HEK293 (cell line): Measurements from ENCODE around the gene ZNF223.

ENCODE experiments used
- BCL11B ChIP-seq: fragments of 450-650 bp; formaldehyde crosslinking; IDR thresholded peaks from 2 replicates; pipeline ENCODE4 v1.5.1; 2016; ENCODE audit warnings: low read depth, missing biosample characterization, missing genetic modification characterization
- GFI1B ChIP-seq: fragments of 450-650 bp; formaldehyde crosslinking; IDR thresholded peaks from 2 replicates; pipeline ENCODE4 v1.5.1; 2016; ENCODE audit warnings: missing biosample characterization, missing genetic modification characterization
- IKZF3 ChIP-seq: fragments of 450-650 bp; IDR thresholded peaks from 2 replicates; pipeline ENCODE4 v1.5.0; 2018; ENCODE audit warnings: missing biosample characterization, mild to moderate bottlenecking, missing genetic modification characterization, moderate library complexity
- KLF16 ChIP-seq: fragments of 450-650 bp; formaldehyde crosslinking; IDR thresholded peaks from 2 replicates; pipeline ENCODE4 v1.5.1; 2017; ENCODE audit warnings: missing biosample characterization, missing genetic modification characterization
- PRDM1 ChIP-seq: fragments of 450-650 bp; formaldehyde crosslinking; IDR thresholded peaks from 2 replicates; pipeline ENCODE4; 2016; ENCODE audit warnings: missing biosample characterization, missing genetic modification characterization
- PRDM10 ChIP-seq: fragments of 450-650 bp; formaldehyde crosslinking; IDR thresholded peaks from 2 replicates; pipeline ENCODE4 v1.5.1; 2016; ENCODE audit warnings: missing biosample characterization, missing genetic modification characterization
- PRDM4 ChIP-seq: fragments of 450-650 bp; formaldehyde crosslinking; IDR thresholded peaks from 2 replicates; pipeline ENCODE4 v1.5.1; 2017; ENCODE audit warnings: missing biosample characterization, missing genetic modification characterization
- RBAK ChIP-seq: fragments of 450-650 bp; formaldehyde crosslinking; IDR thresholded peaks from 2 replicates; pipeline ENCODE4 v1.5.1; 2016; ENCODE audit warnings: missing biosample characterization, missing genetic modification characterization
- SCRT2 ChIP-seq: fragments of 450-650 bp; formaldehyde crosslinking; IDR thresholded peaks from 2 replicates; pipeline ENCODE4 v1.5.1; 2016; ENCODE audit warnings: missing biosample characterization, missing genetic modification characterization
- SETDB1 ChIP-seq: IDR thresholded peaks from one replicate; pipeline ENCODE4 v1.6.1; 2017; ENCODE audit warnings: mild to moderate bottlenecking, low read length, moderate library complexity, mixed read lengths; ENCODE audit not compliant: insufficient read length
- YY2 ChIP-seq: fragments of 450-650 bp; formaldehyde crosslinking; IDR thresholded peaks from 2 replicates; pipeline ENCODE4 v1.5.1; 2016; ENCODE audit warnings: missing biosample characterization, missing genetic modification characterization
- ZBTB49 ChIP-seq: fragments of 450-650 bp; formaldehyde crosslinking; IDR thresholded peaks from 2 replicates; pipeline ENCODE4 v1.5.1; 2016; ENCODE audit warnings: missing biosample characterization, missing genetic modification characterization, low read depth
- ZNF121 ChIP-seq: fragments of 450-650 bp; formaldehyde crosslinking; IDR thresholded peaks from 2 replicates; pipeline ENCODE4 v1.5.1; 2016; ENCODE audit warnings: missing biosample characterization, missing genetic modification characterization
- ZNF132 ChIP-seq: fragments of 450-650 bp; formaldehyde crosslinking; IDR thresholded peaks from 2 replicates; pipeline ENCODE4 v1.5.1; 2017; ENCODE audit warnings: missing biosample characterization, missing genetic modification characterization, borderline replicate concordance
- ZNF169 ChIP-seq: fragments of 450-650 bp; formaldehyde crosslinking; IDR thresholded peaks from 2 replicates; pipeline ENCODE4 v1.5.1; 2016; ENCODE audit warnings: missing biosample characterization, missing genetic modification characterization
- ZNF221 ChIP-seq: fragments of 450-650 bp; formaldehyde crosslinking; IDR thresholded peaks from 2 replicates; pipeline ENCODE4 v1.5.1; 2017; ENCODE audit warnings: missing biosample characterization, missing genetic modification characterization, borderline replicate concordance
- ZNF23 ChIP-seq: fragments of 450-650 bp; formaldehyde crosslinking; IDR thresholded peaks from 2 replicates; pipeline ENCODE4 v1.5.1; 2016; ENCODE audit warnings: missing biosample characterization, missing genetic modification characterization, borderline replicate concordance
- ZNF266 ChIP-seq: fragments of 450-650 bp; formaldehyde crosslinking; IDR thresholded peaks from 2 replicates; pipeline ENCODE4 v1.5.1; 2016; ENCODE audit warnings: missing biosample characterization, missing genetic modification characterization, low read depth
- ZNF341 ChIP-seq: fragments of 450-650 bp; formaldehyde crosslinking; IDR thresholded peaks from 2 replicates; pipeline ENCODE4; 2016; ENCODE audit warnings: low read depth, missing biosample characterization, missing genetic modification characterization
- ZNF488 ChIP-seq: fragments of 450-650 bp; formaldehyde crosslinking; IDR thresholded peaks from 2 replicates; pipeline ENCODE4 v1.5.1; 2016; ENCODE audit warnings: missing biosample characterization, missing genetic modification characterization
- ZNF580 ChIP-seq: fragments of 450-650 bp; formaldehyde crosslinking; IDR thresholded peaks from 2 replicates; pipeline ENCODE4 v1.5.1; 2016; ENCODE audit warnings: missing biosample characterization, missing genetic modification characterization
- ZNF621 ChIP-seq: fragments of 450-650 bp; formaldehyde crosslinking; IDR thresholded peaks from 2 replicates; pipeline ENCODE4 v1.5.1; 2017; ENCODE audit warnings: missing biosample characterization, missing genetic modification characterization
- ZNF654 ChIP-seq: fragments of 450-650 bp; formaldehyde crosslinking; IDR thresholded peaks from 2 replicates; pipeline ENCODE4 v1.5.1; 2016; ENCODE audit warnings: low read depth, missing biosample characterization, missing genetic modification characterization
- ZNF692 ChIP-seq: fragments of 450-650 bp; formaldehyde crosslinking; IDR thresholded peaks from 2 replicates; pipeline ENCODE4 v1.5.1; 2016; ENCODE audit warnings: missing biosample characterization, missing genetic modification characterization
- ZNF701 ChIP-seq: fragments of 450-650 bp; formaldehyde crosslinking; IDR thresholded peaks from 2 replicates; pipeline ENCODE4 v1.5.1; 2016; ENCODE audit warnings: missing biosample characterization, missing genetic modification characterization
- ZNF704 ChIP-seq: fragments of 450-650 bp; formaldehyde crosslinking; IDR thresholded peaks from 2 replicates; pipeline ENCODE4 v1.5.1; 2016; ENCODE audit warnings: missing biosample characterization, missing genetic modification characterization
- ZNF747 ChIP-seq: fragments of 450-650 bp; formaldehyde crosslinking; IDR thresholded peaks from 2 replicates; pipeline ENCODE4 v1.5.1; 2016; ENCODE audit warnings: missing biosample characterization, missing genetic modification characterization
- ZNF785 ChIP-seq: fragments of 450-650 bp; formaldehyde crosslinking; IDR thresholded peaks from 2 replicates; pipeline ENCODE4 v1.5.1; 2016; ENCODE audit warnings: missing biosample characterization, missing genetic modification characterization
- ZSCAN30 ChIP-seq: fragments of 450-650 bp; IDR thresholded peaks from 2 replicates; pipeline ENCODE4 v1.5.1; 2018; ENCODE audit warnings: missing biosample characterization, mild to moderate bottlenecking, missing genetic modification characterization, moderate library complexity

ZNF223 gene

GRCh38 chr19:44111910-44112463, 60.2 kb downstream of the ZNF223 start (continued):
- TF ChIP-seq ZNF488, result no peak
- TF ChIP-seq ZNF266 (tag by site-specific recombination), result no peak
- TF ChIP-seq SETDB1, result peak; percentile 37
- TF ChIP-seq ZSCAN30 (tag by site-specific recombination), result no peak
- no peak for TF ChIP-seq ZNF580
- no peak for TF ChIP-seq ZNF341 (tag by site-specific recombination)
- TF ChIP-seq PRDM4, result no peak
- TF ChIP-seq PRDM10 (tag by site-specific recombination), result peak; percentile 72
- TF ChIP-seq ZNF621, result no peak
- no peak for TF ChIP-seq ZBTB49 (tag by site-specific recombination)
- no peak for TF ChIP-seq ZNF221 (tag by site-specific recombination)
- no peak; the same call in 1 of the 2 replicates for TF ChIP-seq ZNF692 (tag by site-specific recombination)
- no peak for TF ChIP-seq ZNF747 (tag by site-specific recombination)
- TF ChIP-seq ZNF785 (tag by site-specific recombination), result 0 out of 2 replicates have a peak, but pooled peaks have one; percentile 14
- no peak for TF ChIP-seq ZNF121
- no peak for TF ChIP-seq ZNF132 (tag by site-specific recombination)
- TF ChIP-seq ZNF704 (tag by site-specific recombination), result no peak
- no peak for TF ChIP-seq ZNF654 (tag by site-specific recombination)
- TF ChIP-seq ZNF701 (tag by site-specific recombination), result no peak
- peak; percentile 14; the same call in 1 of the 2 replicates for TF ChIP-seq KLF16
- TF ChIP-seq SCRT2 (tag by site-specific recombination), result no peak
- TF ChIP-seq YY2 (tag by site-specific recombination), result peak; percentile 79
- no peak for TF ChIP-seq ZNF23 (tag by site-specific recombination)
- no peak for TF ChIP-seq ZNF169 (tag by site-specific recombination)
- TF ChIP-seq IKZF3 (tag by site-specific recombination), result no peak
- no peak for TF ChIP-seq RBAK (tag by site-specific recombination)
- no peak for TF ChIP-seq PRDM1
- TF ChIP-seq BCL11B, result no peak
- TF ChIP-seq GFI1B (tag by site-specific recombination), result no peak
